MM.1S (cell line): ENCODE results near the gene SMOC2.

Experiments
- DNase-seq: peaks from one replicate; pipeline ENCODE4 v3.0.0-alpha.2; 2015
- H2AFZ ChIP-seq: fragments of 300-600 bp; sonication (generic); 2 replicates; pipeline ENCODE4 v1.6.0; 2016; ENCODE audit warnings: antibody characterized with exemption, low read length
- H3F3A ChIP-seq: fragments of 300-600 bp; sonication (generic); 2 replicates; pipeline ENCODE4 v1.6.1; 2016; ENCODE audit warnings: mild to moderate bottlenecking, antibody characterized with exemption, low read length, moderate library complexity, mixed read lengths; ENCODE audit not compliant: insufficient read depth
- H3K27ac ChIP-seq: fragments of 300-600 bp; sonication (generic); 2 replicates; pipeline ENCODE4 v1.5.1; 2016; ENCODE audit warnings: mild to moderate bottlenecking, low read length
- H3K27me3 ChIP-seq: fragments of 300-600 bp; sonication (generic); replicated peaks from 2 replicates; pipeline ENCODE4 v1.6.0; 2016; ENCODE audit warnings: low read length; ENCODE audit not compliant: insufficient read depth
- H3K36me3 ChIP-seq: fragments of 300-600 bp; sonication (generic); replicated peaks from 2 replicates; pipeline ENCODE4 v1.6.1; 2016; ENCODE audit warnings: mild to moderate bottlenecking, low read length, mixed read lengths; ENCODE audit not compliant: insufficient read depth
- H3K4me1 ChIP-seq: fragments of 300-600 bp; sonication (generic); 2 replicates; pipeline ENCODE4 v1.6.1; 2016; ENCODE audit warnings: low read length, mixed read lengths
- H3K4me2 ChIP-seq: fragments of 300-600 bp; sonication (generic); 2 replicates; pipeline ENCODE4 v1.6.0; 2016; ENCODE audit warnings: low read depth, low read length
- H3K4me3 ChIP-seq: fragments of 300-600 bp; sonication (generic); 2 replicates; pipeline ENCODE4 v1.5.1; 2016; ENCODE audit warnings: low read length, mixed read lengths
- H3K79me2 ChIP-seq: fragments of 300-600 bp; sonication (generic); 2 replicates; pipeline ENCODE4 v1.6.1; 2016; ENCODE audit warnings: mixed run types, low read length, mixed read lengths
- H3K9ac ChIP-seq: fragments of 300-600 bp; sonication (generic); 2 replicates; pipeline ENCODE4 v1.6.1; 2016; ENCODE audit warnings: low read length, mixed read lengths
- H3K9me2 ChIP-seq: fragments of 300-600 bp; sonication (generic); replicated peaks from 2 replicates; pipeline ENCODE4 v1.6.1; 2016; ENCODE audit warnings: mild to moderate bottlenecking, low read length, mixed read lengths; ENCODE audit not compliant: insufficient read depth
- H3K9me3 ChIP-seq: fragments of 300-600 bp; sonication (generic); replicated peaks from 2 replicates; pipeline ENCODE4 v1.6.1; 2016; ENCODE audit warnings: mild to moderate bottlenecking, low read length, mixed read lengths; ENCODE audit not compliant: insufficient read depth
- H4K20me1 ChIP-seq: fragments of 300-600 bp; sonication (generic); 2 replicates; pipeline ENCODE4 v1.6.1; 2016; ENCODE audit warnings: mild to moderate bottlenecking, low read length, moderate library complexity, mixed read lengths; ENCODE audit not compliant: insufficient read depth
- EZH2 ChIP-seq: fragments of 300-600 bp; sonication (generic); optimal IDR thresholded peaks from 2 replicates; pipeline ENCODE3; 2017; ENCODE audit warnings: low read depth, mild to moderate bottlenecking, antibody characterized with exemption, low read length, mixed read lengths
- EZH2phosphoT487 ChIP-seq: fragments of 300-600 bp; sonication (generic); IDR thresholded peaks from 2 replicates; pipeline ENCODE4 v1.6.1; 2018; ENCODE audit warnings: antibody characterized with exemption, low read length
- TF ChIP-seq, protein P1 (sequence below): fragments of 300-600 bp; sonication (generic); IDR thresholded peaks from 2 replicates; pipeline ENCODE4 v1.5.1; 2016; ENCODE audit warnings: antibody characterized with exemption, low read length, mixed read lengths

The SMOC2 gene

DNA sequence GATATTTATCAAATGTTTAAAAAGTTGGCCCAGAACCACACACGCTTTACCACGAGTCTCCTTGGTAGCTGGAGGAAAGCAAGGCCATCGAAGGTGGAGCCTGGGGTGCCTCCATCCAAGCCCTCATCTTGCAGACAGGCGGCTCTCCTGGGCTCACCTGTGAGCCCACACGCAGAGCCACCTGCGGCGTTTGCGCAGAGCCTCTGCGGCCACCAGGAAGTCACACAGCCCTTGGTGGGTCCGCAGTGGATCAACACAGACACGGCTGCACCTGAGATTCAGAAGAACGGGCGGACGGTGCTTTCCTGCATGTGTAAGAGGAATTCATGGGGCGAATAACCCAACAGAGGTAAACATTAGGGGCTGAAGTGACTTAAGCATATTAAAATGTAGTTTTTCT, 24.5 kb upstream of the SMOC2 start:
- H3K9me2 ChIP-seq: no peaks in the 10 kb centered on the region
- no peak overlapping the region for H3K27ac ChIP-seq
- no peak for DNase-seq
- no peak overlapping the region for H3K9ac ChIP-seq
- H3K79me2 ChIP-seq: no peaks in the 10 kb centered on the region
- no peaks in the 10 kb centered on the region for H3K36me3 ChIP-seq
- no peak overlapping the region for H2AFZ ChIP-seq
- TF ChIP-seq EZH2 (no peak), EZH2phosphoT487 (no peak)
- TF ChIP-seq, protein P1, sequence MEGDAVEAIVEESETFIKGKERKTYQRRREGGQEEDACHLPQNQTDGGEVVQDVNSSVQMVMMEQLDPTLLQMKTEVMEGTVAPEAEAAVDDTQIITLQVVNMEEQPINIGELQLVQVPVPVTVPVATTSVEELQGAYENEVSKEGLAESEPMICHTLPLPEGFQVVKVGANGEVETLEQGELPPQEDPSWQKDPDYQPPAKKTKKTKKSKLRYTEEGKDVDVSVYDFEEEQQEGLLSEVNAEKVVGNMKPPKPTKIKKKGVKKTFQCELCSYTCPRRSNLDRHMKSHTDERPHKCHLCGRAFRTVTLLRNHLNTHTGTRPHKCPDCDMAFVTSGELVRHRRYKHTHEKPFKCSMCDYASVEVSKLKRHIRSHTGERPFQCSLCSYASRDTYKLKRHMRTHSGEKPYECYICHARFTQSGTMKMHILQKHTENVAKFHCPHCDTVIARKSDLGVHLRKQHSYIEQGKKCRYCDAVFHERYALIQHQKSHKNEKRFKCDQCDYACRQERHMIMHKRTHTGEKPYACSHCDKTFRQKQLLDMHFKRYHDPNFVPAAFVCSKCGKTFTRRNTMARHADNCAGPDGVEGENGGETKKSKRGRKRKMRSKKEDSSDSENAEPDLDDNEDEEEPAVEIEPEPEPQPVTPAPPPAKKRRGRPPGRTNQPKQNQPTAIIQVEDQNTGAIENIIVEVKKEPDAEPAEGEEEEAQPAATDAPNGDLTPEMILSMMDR: no peak
- H3K27me3 ChIP-seq: no peaks in the 10 kb centered on the region
- H3K4me2 ChIP-seq: no peak overlapping the region
- no peaks in the 10 kb centered on the region for H3K9me3 ChIP-seq
- H4K20me1 ChIP-seq: no peaks in the 10 kb centered on the region
- H3K4me1 ChIP-seq: no peaks in the 10 kb centered on the region
- no peaks in the 10 kb centered on the region for H3F3A ChIP-seq
- no peak overlapping the region for H3K4me3 ChIP-seq

- Histone ChIP-seq H3K4me1 (no peaks in the 10 kb centered on the region), H3K9me3 (no peaks in the 10 kb centered on the region), H3K9me2 (no peaks in the 10 kb centered on the region), H3F3A (no peaks in the 10 kb centered on the region), H3K4me2 (no peak overlapping the region), H4K20me1 (no peaks in the 10 kb centered on the region), H3K36me3 (no peaks in the 10 kb centered on the region), H3K27me3 (no peaks in the 10 kb centered on the region), H3K9ac (no peak overlapping the region), H3K4me3 (no peak overlapping the region), H2AFZ (no peak overlapping the region), H3K79me2 (no peaks in the 10 kb centered on the region), H3K27ac (no peak overlapping the region)
- DNase-seq: no peak
- no peak for TF ChIP-seq EZH2
- TF ChIP-seq, protein P1: no peak
- no peak for TF ChIP-seq EZH2phosphoT487
Observed at GRCh38 chr6:168417191-168417590, 23.8 kb upstream of the SMOC2 start.

DNA sequence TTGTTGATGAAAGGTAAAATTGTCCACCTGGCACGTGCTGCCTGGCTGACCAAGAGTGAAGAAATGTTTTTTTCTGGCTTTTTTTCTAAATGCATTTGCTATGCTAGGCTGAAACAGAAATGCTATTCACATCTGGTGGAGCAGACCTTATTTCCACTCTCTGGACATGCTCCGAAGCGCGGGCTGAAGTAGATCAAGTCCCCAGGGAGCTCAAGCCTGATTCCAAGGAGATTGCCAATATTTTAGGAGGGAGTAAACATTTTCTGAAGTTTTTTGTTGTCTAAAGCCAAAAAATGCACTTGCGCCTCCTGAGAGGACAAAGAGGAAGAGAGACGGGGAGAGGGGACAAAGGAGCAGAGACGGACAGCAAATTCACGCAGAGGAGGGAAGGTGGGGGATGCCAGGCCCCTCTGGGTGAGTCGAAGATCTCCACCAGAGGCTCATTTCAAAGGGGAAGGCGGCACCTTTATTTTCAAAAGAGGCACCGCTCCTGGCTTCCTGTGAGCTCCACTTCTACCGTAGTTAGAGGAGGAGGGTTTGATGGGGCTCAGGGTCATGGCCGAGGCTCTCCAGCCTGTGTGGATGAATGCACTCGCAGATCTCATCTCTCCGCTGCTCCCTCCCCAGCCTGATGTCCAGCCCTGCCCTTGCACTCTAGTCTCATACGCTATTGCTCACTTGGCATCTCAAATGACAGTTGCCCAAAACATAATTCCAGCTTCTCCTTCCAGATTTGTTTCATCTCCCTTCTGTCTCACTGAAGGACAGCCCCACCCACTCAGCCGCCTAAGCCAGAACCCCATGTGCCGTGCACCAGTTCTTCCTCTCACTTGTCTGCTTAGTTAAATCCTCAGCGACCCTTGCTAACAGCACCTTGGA, 23.1 kb upstream of the SMOC2 start:
- Histone ChIP-seq H3K27me3 (no peaks in the 10 kb centered on the region), H3K9me3 (no peaks in the 10 kb centered on the region), H3K27ac (no peak overlapping the region), H3K4me3 (no peak overlapping the region), H2AFZ (no peak overlapping the region), H3K79me2 (no peaks in the 10 kb centered on the region), H3K36me3 (no peaks in the 10 kb centered on the region), H3K4me1 (no peaks in the 10 kb centered on the region), H3K4me2 (no peak overlapping the region), H3K9me2 (no peaks in the 10 kb centered on the region), H3K9ac (no peak overlapping the region), H4K20me1 (no peaks in the 10 kb centered on the region), H3F3A (no peaks in the 10 kb centered on the region)
- TF ChIP-seq, protein P1: no peak
- TF ChIP-seq EZH2phosphoT487 (no peak), EZH2 (no peak)
- no peak for DNase-seq
